GM18499 (cell line): Measurements from ENCODE around the gene HIVEP2.

ENCODE experiments used
- ATAC-seq: cut with Tn5 transposase; IDR thresholded peaks from one replicate; pipeline ENCODE4 v1.9.1; 2021; ENCODE audit warnings: moderate number of reproducible peaks; ENCODE audit not compliant: insufficient read depth, unreplicated experiment

HIVEP2 gene

DNA sequence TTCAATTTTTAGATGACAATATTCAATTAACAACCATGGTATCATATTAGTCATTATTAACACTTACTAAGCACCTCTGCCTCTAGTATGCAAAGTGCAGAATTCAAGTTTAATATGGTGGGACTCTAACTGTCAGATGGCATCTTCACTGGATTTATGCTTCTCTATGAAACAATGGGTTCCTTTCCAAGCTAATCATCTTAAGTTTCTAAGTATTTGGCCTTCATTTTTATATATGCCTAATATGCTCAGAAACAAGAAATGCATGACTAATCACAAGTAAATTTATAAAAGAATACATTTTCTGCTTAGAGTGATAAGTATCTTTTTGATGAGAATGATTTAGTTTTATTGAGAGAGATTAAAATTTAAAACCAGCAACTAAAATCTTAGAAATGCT lies 144.7 kb downstream of the HIVEP2 start:
- no peak for ATAC-seq

- no peak for ATAC-seq
Measured at GRCh38 chr6:142799639-142800038, 145.3 kb downstream of the HIVEP2 start.

DNA sequence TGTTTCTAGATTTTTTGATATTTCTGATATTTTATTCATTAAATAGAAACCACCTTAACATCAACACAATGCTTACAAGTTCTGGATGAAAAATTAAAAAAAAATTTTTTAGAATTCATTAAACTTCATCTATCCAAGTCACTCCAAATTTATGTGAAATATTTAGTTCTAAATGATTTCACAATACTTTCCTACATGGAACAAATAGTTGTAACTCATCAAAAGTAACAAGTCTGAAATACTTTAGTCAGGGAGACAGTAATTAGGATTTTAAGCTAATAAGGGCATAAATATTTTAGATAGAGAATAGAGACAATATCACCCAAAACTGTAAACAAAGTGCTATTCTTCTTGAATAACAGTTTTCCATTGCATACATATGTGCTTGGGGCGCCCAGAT lies 147.8 kb downstream of the HIVEP2 start:
- ATAC-seq = no peak

- ATAC-seq = no peak
Measured at GRCh38 chr6:142796571-142796970, 148.4 kb downstream of the HIVEP2 start.

DNA sequence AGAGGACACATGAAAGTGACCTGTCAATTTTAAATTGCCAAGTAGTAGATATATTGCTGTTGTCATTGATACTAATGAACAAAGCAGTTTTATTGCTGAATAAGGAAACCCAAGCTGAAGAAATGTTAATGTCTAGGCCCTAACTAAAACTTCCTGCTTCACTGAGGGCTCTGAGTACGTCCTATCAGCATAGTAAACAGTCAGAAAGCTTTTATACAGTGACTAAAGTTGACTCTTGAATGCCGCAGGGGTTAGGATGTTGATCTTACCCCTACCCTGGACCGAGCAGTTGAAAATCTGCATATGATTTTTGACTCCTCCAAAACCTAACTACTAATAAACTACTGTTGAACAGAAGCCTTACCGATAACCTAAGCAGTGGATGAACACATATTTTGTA lies 149.0 kb downstream of the HIVEP2 start:
- ATAC-seq = no peak

DNA sequence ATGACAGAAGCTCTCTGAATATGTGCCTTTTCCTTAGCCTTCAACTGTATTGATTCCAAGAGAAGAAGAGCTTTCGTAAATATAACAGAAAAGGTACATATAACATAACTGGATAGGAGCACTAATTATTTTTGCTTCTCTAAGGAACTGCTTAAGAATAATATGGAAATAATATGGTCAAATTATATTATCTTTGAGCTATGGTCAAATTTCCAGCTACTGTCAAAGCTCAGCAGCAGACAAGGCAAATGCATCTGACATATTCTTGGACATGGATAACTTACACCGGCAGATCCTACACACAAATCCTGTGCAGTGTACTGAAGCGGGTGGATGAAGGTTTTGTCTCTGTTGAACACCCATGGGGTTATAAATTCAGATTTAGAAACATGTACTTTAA lies 150.6 kb downstream of the HIVEP2 start:
- no peak for ATAC-seq

GRCh38 chr6:142790257-142790656 lies 154.7 kb downstream of the HIVEP2 start:
- no peak for ATAC-seq

DNA sequence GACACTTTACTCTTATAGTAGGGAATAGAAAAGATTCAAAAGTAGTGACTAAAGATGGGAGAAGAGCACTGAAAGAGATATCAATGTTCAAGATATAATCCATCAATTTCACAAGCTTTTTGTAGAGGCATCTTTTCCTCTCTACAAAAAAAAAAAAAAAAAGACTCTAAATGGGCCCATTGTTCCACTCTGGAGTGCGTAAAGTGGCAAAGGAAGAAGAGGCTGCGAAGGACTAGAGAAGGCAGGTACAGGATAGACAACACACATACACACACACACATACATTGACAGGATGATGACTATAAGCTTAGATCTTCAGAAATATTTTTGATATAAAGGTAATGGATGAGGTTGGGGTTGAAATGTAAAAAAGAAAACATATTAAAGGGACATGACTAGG lies 157.6 kb downstream of the HIVEP2 start:
- no peak for ATAC-seq

- no peak for ATAC-seq
Measured at GRCh38 chr6:142786476-142786875, 158.5 kb downstream of the HIVEP2 start.

DNA sequence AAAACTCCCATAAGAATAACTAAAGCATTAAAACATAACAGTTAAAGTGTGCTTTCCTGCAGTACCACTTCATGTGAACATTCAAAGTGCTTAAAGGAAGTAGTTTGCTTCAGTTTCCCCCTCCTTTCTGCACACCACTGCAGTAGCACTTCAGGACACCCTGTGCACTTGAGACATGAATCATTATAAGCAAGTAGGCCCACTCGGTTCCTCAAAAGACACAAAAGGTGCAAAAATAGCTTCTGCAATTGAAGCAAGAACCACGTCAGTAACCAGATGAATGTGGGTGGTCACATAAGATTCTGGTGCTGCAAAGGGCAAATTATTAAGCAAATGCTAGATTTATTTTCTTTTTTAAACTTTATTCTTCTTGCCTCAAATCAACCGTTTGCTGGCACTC lies 160.6 kb downstream of the HIVEP2 start:
- ATAC-seq = peak; percentile 99

GRCh38 chr6:142783499-142783898 lies 161.5 kb downstream of the HIVEP2 start:
- no peak for ATAC-seq

DNA sequence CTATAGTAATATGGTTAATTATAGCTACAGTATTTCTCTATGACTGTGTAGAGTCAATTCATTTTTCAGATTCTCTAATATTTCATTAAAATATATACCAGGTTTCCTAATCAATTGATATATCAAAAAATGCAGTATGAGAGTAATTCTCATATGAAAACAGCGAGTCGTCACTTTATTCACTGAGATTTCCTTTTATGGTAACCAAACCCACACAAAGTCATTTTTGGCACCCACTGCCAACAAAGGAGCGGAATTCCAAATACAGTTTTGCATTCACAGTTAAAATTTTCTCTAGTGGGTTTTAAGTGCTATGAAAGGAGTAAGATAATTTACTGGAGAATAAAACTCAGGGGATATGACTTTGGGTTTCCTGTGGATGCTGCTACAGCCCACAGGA lies 163.8 kb downstream of the HIVEP2 start:
- ATAC-seq = no peak

GRCh38 chr6:142773859-142774648 lies 170.9 kb downstream of the HIVEP2 start:
- ATAC-seq = no peak

DNA sequence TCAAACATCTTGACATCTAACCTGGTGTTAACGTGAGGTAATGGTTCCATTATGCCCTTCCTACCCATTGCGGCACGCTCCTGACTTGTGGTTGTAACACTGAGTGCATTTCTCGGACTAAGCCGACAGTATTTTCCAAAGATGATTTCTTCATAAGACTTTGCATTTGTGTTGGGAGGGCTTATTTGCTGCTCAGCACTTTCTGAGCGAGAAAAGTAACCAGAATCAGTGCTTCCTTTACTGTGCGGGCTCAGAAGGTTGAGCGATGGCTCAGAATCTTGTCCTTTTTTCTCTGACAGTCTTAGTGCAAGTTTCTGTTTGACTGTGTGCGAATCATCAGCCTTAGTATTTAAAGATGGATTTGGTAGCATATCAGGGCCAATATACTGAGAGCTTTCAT lies 171.7 kb downstream of the HIVEP2 start:
- no peak for ATAC-seq

DNA sequence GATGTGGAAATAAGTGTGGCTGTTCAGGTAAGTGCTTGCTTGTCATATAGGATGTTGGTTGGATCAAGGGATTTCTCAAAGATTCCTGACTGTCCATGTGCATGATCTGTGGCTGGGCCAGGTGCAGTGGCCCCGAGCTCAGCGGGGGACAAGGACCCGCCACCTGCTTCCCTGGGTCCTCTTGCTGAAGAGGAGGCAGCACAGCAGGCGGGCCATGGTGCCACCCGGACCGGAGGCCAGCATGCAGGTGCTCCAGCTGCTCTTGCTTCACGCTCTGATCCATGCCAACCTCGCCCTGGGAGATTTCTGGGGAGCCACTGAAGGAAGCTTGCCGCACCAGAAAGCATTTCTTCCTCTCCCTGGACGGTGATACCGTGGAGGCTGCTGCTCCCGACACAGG lies 173.8 kb downstream of the HIVEP2 start:
- no peak for ATAC-seq

- ATAC-seq = no peak
Measured at GRCh38 chr6:142765306-142765705, 179.7 kb downstream of the HIVEP2 start.

GRCh38 chr6:142764311-142764710 lies 180.7 kb downstream of the HIVEP2 start:
- no peak for ATAC-seq

DNA sequence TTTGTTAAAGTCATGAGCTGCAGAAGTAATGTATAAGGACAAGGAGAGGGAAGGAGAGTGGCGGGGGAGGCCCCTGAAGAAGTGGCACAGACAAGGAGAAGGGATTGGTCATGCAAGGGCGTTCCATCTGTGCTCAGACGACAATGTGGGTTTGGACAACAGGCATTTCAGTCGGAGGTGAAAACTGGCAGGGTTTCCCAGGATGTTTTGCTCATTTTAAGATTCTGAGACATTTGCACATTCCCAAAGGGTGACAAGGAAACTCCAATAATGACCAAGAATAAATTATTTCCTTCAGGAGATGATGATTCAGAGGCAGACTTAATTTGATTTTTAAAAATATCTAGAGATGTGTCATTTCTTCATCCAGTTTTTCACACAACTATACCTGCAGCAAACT lies 181.8 kb downstream of the HIVEP2 start:
- no peak for ATAC-seq

DNA sequence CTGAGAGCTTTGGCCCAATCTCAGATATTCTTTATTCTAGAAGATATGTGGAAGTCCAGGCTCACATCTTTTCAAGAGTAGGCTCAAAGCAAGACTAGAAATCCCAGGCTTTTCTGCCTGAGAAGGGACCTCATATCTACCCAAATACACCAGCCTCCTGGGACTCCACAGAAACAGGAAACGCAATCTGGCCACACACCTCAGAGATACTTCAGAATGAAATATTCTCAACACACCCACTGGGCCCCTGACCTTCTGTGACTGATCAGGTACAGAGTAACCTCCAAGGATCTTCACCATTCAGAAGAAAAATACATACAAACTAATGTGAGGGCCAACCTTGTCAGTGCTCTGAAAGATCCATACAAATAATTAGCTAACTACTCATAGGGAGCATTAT lies 183.2 kb downstream of the HIVEP2 start:
- peak; percentile 72 for ATAC-seq

- ATAC-seq = no peak
Measured at GRCh38 chr6:142760152-142760551, 184.8 kb downstream of the HIVEP2 start.

GRCh38 chr6:142758629-142759025 lies 186.3 kb downstream of the HIVEP2 start:
- no peak for ATAC-seq

GRCh38 chr6:142757852-142758628 lies 186.9 kb downstream of the HIVEP2 start:
- ATAC-seq = no peak
